Thyroid gland (tissue), 4 donors: Measurements from ENCODE around the gene ABCG2. TPM values are rescaled to one million over a fixed set of nuclear protein-coding genes. Genes with fewer than 3 reads are reported as not detected.

Experiments
- DNase-seq, 2 donors: peaks; one replicate each; pipeline ENCODE4 v3.0.0-alpha.2; 2019
- H3K27ac ChIP-seq, 3 donors: fragments of 200-600 bp; sonication (generic); 1 replicate in 2 of 3; 2 replicates in 1 of 3; pipeline ENCODE4 v1.5.1; 2016 to 2019; ENCODE audit warnings: mild to moderate bottlenecking in 1 of 3, moderate library complexity in 1 of 3
- H3K27me3 ChIP-seq: fragments of 200-600 bp; sonication (generic); one replicate; pipeline ENCODE4 v1.5.1; 2019
- H3K36me3 ChIP-seq, 2 donors: fragments of 200-600 bp; sonication (generic); one replicate each; pipeline ENCODE4 v1.5.1; 2016 to 2019
- H3K4me1 ChIP-seq, 2 donors: fragments of 200-600 bp; sonication (generic); one replicate each; pipeline ENCODE4 v1.5.1; 2017 to 2019
- H3K4me3 ChIP-seq, 3 donors: fragments of 200-600 bp; sonication (generic); replicated peaks in 1 of 3; 1 replicate in 2 of 3; 2 replicates in 1 of 3; pipeline ENCODE4 v1.5.1; 2016; ENCODE audit warnings: mild to moderate bottlenecking in 1 of 3
- H3K9me3 ChIP-seq: fragments of 200-600 bp; sonication (generic); one replicate; pipeline ENCODE4 v1.5.1; 2017
- CTCF ChIP-seq, 6 experiments: fragments of 200-600 bp in 3 of 6; fragments of 450-650 bp in 3 of 6; sonication (generic) in 3 of 6; IDR thresholded peaks; one replicate each; pipeline ENCODE4 v1.5.1; 2016 to 2019; ENCODE audit warnings: antibody characterized with exemption in 6 of 6, mild to moderate bottlenecking in 2 of 6, inconsistent platforms in 1 of 6, moderate library complexity in 1 of 6
- POLR2A ChIP-seq, 2 donors: fragments of 450-650 bp; IDR thresholded peaks; one replicate each; pipeline ENCODE4 v1.6.1; 2017; ENCODE audit warnings: antibody characterized with exemption in 2 of 2, mild to moderate bottlenecking in 2 of 2, moderate library complexity in 1 of 2
- WGBS, 2 donors: methylation state at CpG; one replicate each; pipeline ENCODE4 v1.1.5; 2017; 5-methylcytosine and 5-hydroxymethylcytosine counted together
- intact Hi-C: fragments of 100-400 bp; cut with DNase I; formaldehyde crosslinking; loops from one replicate; pipeline ENCODE4 v1.15.1; 2023
- total RNA-seq, 4 donors: library from RNA; depleted of rRNA; stranded (reverse); fragments of >200 nt; gene quantifications; one replicate each; pipeline ENCODE4 v1.2.3, GENCODE V29; 2016

The ABCG2 gene
- total RNA-seq, 4 donors from 2014 or later, result 3.9 to 26.3 (median 9.4) TPM

GRCh38 chr4:88144866-88145300 lies 13.6 kb downstream of the ABCG2 start:
- TF ChIP-seq CTCF (IDR thresholded peaks at IDR 0.05) (no peak), POLR2A (IDR thresholded peaks at IDR 0.05) (no peak)
- WGBS, 2 donors, result 79 to 93% methylated on average over 3 of the region's 3 CpGs
- no peaks in the 10 kb centered on the region for H3K9me3 ChIP-seq
- intact Hi-C loops, result no loop called here
- H3K27ac ChIP-seq, result no peak overlapping the region
- no peak for DNase-seq
- no peaks in the 10 kb centered on the region for H3K36me3 ChIP-seq
- no peaks in the 10 kb centered on the region for H3K4me1 ChIP-seq
- no peak overlapping the region for H3K4me3 ChIP-seq
- no peaks in the 10 kb centered on the region for H3K27me3 ChIP-seq

DNA sequence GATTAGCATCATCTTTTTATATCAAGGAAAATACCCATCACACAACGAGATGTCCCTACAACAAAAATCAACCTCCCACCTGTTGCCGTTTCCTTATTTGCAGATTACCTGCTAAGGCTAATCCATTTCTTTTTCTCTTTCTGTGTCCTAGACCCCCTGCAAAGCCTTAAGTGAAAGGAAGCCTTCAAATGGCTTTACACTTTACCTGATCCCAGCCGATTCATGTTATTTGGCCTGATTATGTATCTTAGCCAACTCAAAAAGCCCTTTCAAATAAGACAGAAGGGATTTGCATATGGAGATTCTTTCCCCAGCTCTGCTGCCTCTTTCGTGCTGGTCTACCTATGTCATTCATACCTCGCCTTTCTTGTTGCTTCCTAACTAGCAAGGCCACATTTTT lies 14.4 kb downstream of the ABCG2 start:
- Histone ChIP-seq H3K9me3 (no peaks in the 10 kb centered on the region), H3K27me3 (no peaks in the 10 kb centered on the region), H3K27ac (no peak overlapping the region), H3K4me3 (no peak overlapping the region), H3K36me3 (no peaks in the 10 kb centered on the region), H3K4me1 (no peaks in the 10 kb centered on the region)
- no peak for TF ChIP-seq POLR2A (IDR thresholded peaks at IDR 0.05)
- no peak for TF ChIP-seq CTCF (IDR thresholded peaks at IDR 0.05)
- DNase-seq, result no peak
- 89 to 90% methylated on average over 5 of the region's 5 CpGs for WGBS, 2 donors
- intact Hi-C loops, result no loop called here

DNA sequence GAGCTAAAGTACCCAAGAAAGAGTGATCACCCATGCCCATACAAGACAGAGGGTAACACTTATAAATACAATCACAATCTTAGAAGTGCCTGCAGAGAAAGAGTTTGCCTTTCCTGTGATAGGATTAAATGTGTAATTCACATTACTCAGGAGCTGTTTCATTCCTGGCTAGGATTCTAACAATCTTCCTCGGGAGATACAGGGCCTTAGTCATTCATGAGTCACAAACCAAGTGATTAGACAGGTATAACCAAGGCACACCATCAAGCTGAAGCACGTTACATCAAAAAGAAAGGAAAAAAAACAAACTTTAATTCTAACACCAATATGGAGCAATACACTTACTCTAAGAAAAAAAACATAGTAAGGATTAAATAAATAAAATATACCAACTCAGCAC lies 14.9 kb downstream of the ABCG2 start:
- DNase-seq, result no peak
- H3K9me3 ChIP-seq, result no peaks in the 10 kb centered on the region
- H3K27ac ChIP-seq, result no peak overlapping the region
- no peak for TF ChIP-seq POLR2A (IDR thresholded peaks at IDR 0.05)
- no peak for TF ChIP-seq CTCF (IDR thresholded peaks at IDR 0.05)
- 64 to 89% methylated on average over 2 of the region's 2 CpGs for WGBS, 2 donors
- no peak overlapping the region for H3K4me3 ChIP-seq
- H3K4me1 ChIP-seq, result no peaks in the 10 kb centered on the region
- intact Hi-C loops, result no loop called here
- no peaks in the 10 kb centered on the region for H3K27me3 ChIP-seq
- no peaks in the 10 kb centered on the region for H3K36me3 ChIP-seq

DNA sequence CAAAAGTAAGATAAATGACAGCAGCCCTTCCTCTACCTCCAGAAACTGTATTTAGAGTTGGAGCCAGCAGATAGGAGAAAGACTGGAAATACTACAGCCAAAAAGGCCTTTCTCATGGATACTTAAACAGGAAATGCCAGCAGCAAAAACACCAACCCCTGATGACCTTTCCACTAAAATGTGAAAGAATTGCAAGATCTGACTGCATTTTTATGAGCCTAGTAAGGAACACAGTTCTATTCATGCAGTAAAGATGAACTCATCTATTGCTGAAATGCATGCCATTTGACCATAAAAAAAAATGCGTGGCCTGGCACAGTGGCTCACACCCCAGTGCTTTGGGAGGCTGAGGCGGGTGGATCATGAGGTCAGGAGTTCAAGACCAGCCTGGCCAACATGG lies 19.9 kb downstream of the ABCG2 start:
- TF ChIP-seq POLR2A (IDR thresholded peaks at IDR 0.05) (no peak), CTCF (IDR thresholded peaks at IDR 0.05) (no peak)
- H3K4me1 ChIP-seq, result no peaks in the 10 kb centered on the region
- H3K4me3 ChIP-seq, result no peak overlapping the region
- DNase-seq, result no peak
- no peaks in the 10 kb centered on the region for H3K36me3 ChIP-seq
- intact Hi-C loops, result no loop called here
- H3K27me3 ChIP-seq, result no peaks in the 10 kb centered on the region
- H3K27ac ChIP-seq, result no peak overlapping the region
- H3K9me3 ChIP-seq, result no peaks in the 10 kb centered on the region
- WGBS, 2 donors, result 86 to 90% methylated on average over 2 of the region's 2 CpGs

GRCh38 chr4:88137112-88137511 lies 21.3 kb downstream of the ABCG2 start:
- Histone ChIP-seq H3K27ac (no peak overlapping the region), H3K9me3 (no peaks in the 10 kb centered on the region), H3K4me3 (no peak overlapping the region), H3K4me1 (no peaks in the 10 kb centered on the region), H3K27me3 (no peaks in the 10 kb centered on the region), H3K36me3 (no peaks in the 10 kb centered on the region)
- no peak for DNase-seq
- WGBS, 2 donors, result 95% methylated on average over 2 of the region's 2 CpGs
- no peak for TF ChIP-seq CTCF (IDR thresholded peaks at IDR 0.05)
- TF ChIP-seq POLR2A (IDR thresholded peaks at IDR 0.05), result no peak
- intact Hi-C loops, result no loop called here
